HS-5 (cell line): ENCODE measurements around the gene ADRA1B.
A peak's percentile ranks its signal among the peaks of the same experiment; 100 is the strongest.
"Not testable (repeated sequence)": the region's sequence is repeated elsewhere in the genome, so short reads cannot be mapped to it uniquely, and the experiment has no call there.

Experiments used
- DNase-seq: peaks from one replicate; pipeline ENCODE4 v3.0.0-alpha.2; 2012; ENCODE audit warnings: low read depth

Gene ADRA1B

DNA sequence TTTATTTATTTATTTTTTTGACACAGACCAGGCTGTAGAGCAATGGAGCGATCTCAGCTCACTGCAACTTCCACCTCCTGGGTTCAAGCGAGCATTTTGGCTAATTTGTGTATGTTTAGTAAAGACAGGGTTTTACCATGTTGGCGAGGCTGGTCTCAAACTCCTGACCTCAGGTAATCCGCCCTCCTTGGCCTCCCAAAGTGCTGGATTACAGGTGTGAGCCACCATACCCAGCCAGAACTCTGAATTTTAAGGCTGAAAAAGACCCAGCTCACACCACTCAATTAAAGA, 49.5 kb downstream of the ADRA1B start:
- not testable (repeated sequence) for DNase-seq

GRCh38 chr5:159969966-159970365, 53.7 kb downstream of the ADRA1B start:
- no peak for DNase-seq

- DNase-seq, result no peak
Measured at GRCh38 chr5:159971038-159971437, 54.8 kb downstream of the ADRA1B start.

DNA sequence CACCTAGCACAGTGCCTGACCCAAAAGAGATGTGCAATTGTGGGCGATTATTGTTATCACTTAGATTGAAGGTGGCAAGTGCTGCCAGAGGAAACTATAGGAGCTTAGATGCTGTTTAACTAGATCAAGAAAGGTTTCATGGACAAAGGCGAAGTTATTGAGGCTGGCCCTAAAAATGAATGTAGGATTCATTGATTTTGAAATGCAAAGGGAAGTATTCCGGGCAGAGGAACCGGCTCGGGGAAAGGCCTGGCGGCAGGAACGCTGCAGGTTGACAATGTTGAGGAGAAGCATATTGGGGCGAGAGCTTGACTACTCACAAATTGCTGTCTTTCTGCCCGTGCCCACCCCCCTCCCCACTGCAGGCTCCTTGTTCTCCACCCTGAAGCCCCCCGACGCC, 55.2 kb downstream of the ADRA1B start:
- DNase-seq, result no peak

- no peak for DNase-seq
Measured at GRCh38 chr5:159971931-159972461, 55.7 kb downstream of the ADRA1B start.

GRCh38 chr5:159972538-159973362, 56.5 kb downstream of the ADRA1B start:
- no peak for DNase-seq

- DNase-seq, result peak; percentile 83
Measured at GRCh38 chr5:159975462-159976019, 59.3 kb downstream of the ADRA1B start.

GRCh38 chr5:159976921-159977320, 60.6 kb downstream of the ADRA1B start:
- DNase-seq, result no peak

- DNase-seq, result no peak
Measured at GRCh38 chr5:159978358-159978757, 62.1 kb downstream of the ADRA1B start.

DNA sequence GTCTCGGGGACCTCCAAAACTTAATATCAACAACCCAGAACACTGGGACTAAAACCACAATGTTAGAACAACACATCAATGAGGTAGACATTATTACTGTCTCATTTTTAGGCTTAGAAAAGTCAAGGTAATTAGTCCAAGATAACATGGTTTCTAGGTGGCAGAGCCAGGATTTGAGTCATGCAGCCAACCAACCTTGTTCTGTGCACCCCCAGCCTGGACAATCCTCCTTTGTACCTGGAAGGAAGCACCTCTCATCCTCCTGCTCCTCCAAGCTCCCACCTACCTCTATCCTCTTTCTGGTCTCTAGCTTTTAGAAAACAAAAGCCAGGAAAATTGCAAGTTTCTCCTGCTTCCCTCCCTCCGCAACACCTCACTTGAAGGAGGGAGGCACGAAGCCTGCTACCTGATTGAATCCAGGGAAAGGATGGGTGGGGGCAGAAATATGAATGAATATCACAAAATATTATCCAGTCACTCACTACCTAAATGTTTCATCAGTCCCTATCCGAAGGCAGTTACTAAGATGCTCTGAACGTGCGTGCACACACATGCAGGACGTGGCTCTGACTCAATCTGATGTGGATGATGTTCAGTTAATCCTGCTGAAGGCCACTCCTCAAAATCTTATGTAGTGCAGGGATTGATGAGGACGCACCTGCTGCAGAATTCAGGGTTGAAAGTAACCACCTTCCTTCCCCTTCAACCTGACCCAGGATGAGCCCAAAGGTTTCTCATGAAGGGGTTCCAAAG, 66.3 kb downstream of the ADRA1B start:
- DNase-seq, result no peak

- DNase-seq, result no peak
Measured at GRCh38 chr5:159987031-159987674, 70.9 kb downstream of the ADRA1B start.

DNA sequence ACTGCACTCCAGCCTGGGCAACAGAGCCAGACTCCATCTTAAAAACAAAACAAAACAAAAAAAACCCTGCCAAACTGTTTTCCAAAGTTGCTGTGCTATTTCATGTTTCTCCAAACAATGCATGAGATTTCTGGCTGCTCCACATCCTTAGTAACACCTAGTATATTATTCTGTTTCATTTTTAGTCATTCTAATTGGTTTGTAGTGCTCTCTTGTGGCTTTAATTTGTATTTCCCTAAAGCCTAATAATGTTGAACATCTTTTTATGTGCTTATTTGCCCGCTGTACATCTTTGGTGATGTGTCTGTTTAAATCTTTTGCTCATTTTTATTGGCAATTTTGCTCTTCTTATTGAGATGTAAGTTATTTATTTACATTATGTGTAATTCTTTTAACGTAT, 74.2 kb downstream of the ADRA1B start:
- no peak for DNase-seq

- no peak for DNase-seq
Measured at GRCh38 chr5:159992566-159992965, 76.3 kb downstream of the ADRA1B start.

GRCh38 chr5:159993194-159993593, 76.9 kb downstream of the ADRA1B start:
- no peak for DNase-seq

- DNase-seq, result no peak
Measured at GRCh38 chr5:159995907-159996306, 79.6 kb downstream of the ADRA1B start.

DNA sequence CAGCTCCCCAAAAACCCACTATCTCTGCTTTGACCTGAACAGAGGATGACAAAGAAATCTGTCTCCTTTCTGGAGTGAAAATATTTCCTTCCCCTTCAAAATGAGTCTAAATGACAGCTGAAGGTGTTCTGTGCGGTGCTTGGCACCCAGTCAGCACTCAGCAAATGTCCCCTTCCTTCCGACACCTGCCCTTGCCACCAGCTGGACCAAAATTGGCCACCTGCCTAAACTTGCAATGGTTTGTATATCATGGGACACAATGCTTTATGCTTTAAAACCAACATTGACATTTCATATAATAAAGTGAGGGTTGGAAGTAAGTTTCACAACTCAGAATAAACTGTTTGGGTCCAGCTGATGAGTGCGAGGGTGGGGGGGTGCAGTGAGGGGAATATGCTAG, 85.2 kb downstream of the ADRA1B start:
- DNase-seq, result no peak

- no peak for DNase-seq
Measured at GRCh38 chr5:160007514-160007913, 91.2 kb downstream of the ADRA1B start.

GRCh38 chr5:160008529-160008876, 92.2 kb downstream of the ADRA1B start:
- DNase-seq, result not testable (repeated sequence)

- DNase-seq, result peak; percentile 97
Measured at GRCh38 chr5:160008877-160009590, 92.8 kb downstream of the ADRA1B start, which contains the start of gene TTC1. TSS of gene TTC1 (plus strand) at chr5:160009139. CDS start at chr5:160010529, 1,390 bp downstream.

- DNase-seq, result no peak
Measured at GRCh38 chr5:160009591-160009989, 93.3 kb downstream of the ADRA1B start.

DNA sequence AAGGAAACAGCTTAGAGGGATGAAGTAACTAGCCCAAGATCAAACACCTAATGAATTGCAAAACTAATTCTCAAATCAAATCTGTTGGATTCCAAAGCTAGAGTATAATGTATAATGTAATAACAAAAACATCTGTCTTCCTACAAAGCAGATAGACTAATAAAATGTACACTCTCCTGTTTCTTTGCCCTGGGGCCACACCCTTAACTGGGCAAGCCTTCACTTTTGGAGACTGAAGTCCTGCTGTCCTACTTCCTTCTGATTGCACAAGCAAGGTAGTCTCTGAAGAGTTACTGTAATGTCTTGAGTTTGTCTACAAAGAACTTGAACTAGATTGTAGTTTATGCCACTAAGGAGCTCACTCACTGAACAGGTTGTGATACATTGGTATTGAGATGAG, 95.2 kb downstream of the ADRA1B start:
- no peak for DNase-seq

DNA sequence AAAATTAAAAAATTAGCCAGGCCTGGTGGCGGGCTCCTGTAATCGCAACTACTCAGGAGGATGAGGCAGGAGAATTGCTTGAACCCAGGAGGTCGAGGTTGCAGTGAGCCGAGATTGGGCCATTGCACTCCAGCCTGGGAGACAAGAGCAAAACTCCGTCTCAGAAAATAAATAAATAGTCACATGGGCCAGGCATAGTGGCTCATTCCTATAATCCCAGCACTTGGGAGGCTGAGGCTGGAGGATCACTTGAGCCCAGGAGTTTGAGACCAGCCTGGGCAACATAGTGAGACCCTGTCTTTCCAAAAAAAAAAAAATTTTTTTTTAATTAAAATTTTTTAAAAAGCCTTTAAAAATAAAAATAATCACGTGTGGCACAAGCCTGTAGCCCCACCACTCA, 97.9 kb downstream of the ADRA1B start:
- DNase-seq, result not testable (repeated sequence)
